Ovary (tissue), 3 donors: ENCODE data around the gene DCP1B.

Experiments
- EP300 ChIP-seq: sonication (generic); formaldehyde crosslinking; IDR thresholded peaks from one replicate; pipeline ENCODE4 v1.6.1; 2017; ENCODE audit warnings: antibody characterized with exemption
- POLR2A ChIP-seq: fragments of 450-650 bp; IDR thresholded peaks from one replicate; pipeline ENCODE4 v1.6.1; 2017; ENCODE audit warnings: antibody characterized with exemption, mild to moderate bottlenecking, moderate library complexity
- TF ChIP-seq, protein P1 (sequence below), 3 donors: fragments of 450-650 bp in 2 of 3; fragments of 200-600 bp in 1 of 3; IDR thresholded peaks; one replicate each; pipeline versions ENCODE4 v1.5.1 to v1.8.0; 2016 to 2022; ENCODE audit warnings: antibody characterized with exemption in 3 of 3, mild to moderate bottlenecking in 1 of 3
- donor health status: DM: no; HTN: no; CAD: no.

DNA sequence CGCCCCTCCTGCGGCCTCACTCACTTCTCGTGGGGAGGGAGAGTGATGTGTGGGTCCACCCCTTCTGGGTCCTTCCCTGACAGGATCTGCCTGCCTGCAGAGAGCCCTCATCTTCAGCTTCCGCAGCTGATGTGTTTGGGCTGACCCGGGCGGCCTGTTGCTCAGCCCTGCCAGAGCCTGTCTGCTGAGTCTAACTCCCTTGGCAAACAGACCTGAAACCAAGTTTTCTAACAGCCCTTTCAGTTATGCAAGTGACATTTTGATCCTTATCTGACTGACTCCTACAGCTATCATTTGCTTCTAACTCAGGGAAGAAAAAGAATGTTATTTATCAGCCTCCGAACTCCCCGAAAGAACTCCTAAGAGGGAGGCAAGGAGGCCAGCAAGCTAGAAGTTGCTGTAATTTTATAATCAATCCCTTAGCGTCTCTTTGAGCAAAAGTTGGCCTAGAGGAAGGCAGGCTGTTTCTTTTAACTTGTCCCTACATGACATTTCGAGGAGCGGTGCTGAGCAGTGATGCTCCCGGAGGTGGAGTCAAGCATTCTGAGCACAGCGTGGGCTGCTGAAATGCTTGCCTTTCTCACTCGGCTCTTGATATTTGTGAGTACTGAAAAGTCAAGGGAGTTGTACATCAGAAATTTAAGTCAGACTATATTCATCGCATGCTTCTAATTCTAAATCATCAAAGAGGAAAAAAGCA is 54.3 kb downstream of the DCP1B start:
- TF ChIP-seq EP300, result no peak
- TF ChIP-seq, protein P1, sequence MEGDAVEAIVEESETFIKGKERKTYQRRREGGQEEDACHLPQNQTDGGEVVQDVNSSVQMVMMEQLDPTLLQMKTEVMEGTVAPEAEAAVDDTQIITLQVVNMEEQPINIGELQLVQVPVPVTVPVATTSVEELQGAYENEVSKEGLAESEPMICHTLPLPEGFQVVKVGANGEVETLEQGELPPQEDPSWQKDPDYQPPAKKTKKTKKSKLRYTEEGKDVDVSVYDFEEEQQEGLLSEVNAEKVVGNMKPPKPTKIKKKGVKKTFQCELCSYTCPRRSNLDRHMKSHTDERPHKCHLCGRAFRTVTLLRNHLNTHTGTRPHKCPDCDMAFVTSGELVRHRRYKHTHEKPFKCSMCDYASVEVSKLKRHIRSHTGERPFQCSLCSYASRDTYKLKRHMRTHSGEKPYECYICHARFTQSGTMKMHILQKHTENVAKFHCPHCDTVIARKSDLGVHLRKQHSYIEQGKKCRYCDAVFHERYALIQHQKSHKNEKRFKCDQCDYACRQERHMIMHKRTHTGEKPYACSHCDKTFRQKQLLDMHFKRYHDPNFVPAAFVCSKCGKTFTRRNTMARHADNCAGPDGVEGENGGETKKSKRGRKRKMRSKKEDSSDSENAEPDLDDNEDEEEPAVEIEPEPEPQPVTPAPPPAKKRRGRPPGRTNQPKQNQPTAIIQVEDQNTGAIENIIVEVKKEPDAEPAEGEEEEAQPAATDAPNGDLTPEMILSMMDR (IDR thresholded peaks at IDR 0.05), result no peak
- no peak for TF ChIP-seq POLR2A
